ENCODE measurements around the gene THSD4. TPM values are rescaled to one million over a fixed set of nuclear protein-coding genes. Genes with fewer than 3 reads are reported as not detected.

The THSD4 gene
- total RNA-seq, 1 experiment from 2014 or later: 65.4 TPM

GRCh38 chr15:71425388-71425787 is 310.1 kb downstream of the THSD4 start:
- CTCF ChIA-PET: no interaction called here
- no peak for TF ChIP-seq REST (IDR thresholded peaks at IDR 0.05; ENCODE audit: insufficient read depth in 1 of 2, low read depth in 2 of 2, low read length in 1 of 2)
- TF ChIP-seq CTCF (IDR thresholded peaks at IDR 0.05): no peak
- no peak for TF ChIP-seq TCF7L2 (IDR thresholded peaks at IDR 0.05; ENCODE audit: low read depth, low read length)
- TF ChIP-seq POLR2AphosphoS5 (IDR thresholded peaks at IDR 0.05; ENCODE audit: low read depth, low read length): no peak
- TF ChIP-seq SIN3A (IDR thresholded peaks at IDR 0.05; ENCODE audit: borderline replicate concordance, insufficient read depth, low read depth, low read length): no peak
- Histone ChIP-seq H3K4me3 (ENCODE audit: low read depth in 2 of 2, low read length in 2 of 2) (no peak overlapping the region), H3K9me3 (ENCODE audit: control insufficient read depth, insufficient read depth, low read depth, low read length) (no peaks in the 10 kb centered on the region), H3K27ac (ENCODE audit: low read length) (no peak overlapping the region), H3K36me3 (ENCODE audit: control insufficient read depth, insufficient read depth, low read length) (no peaks in the 10 kb centered on the region), H3K27me3 (ENCODE audit: control insufficient read depth, insufficient read depth, low read length) (no peaks in the 10 kb centered on the region), H3K4me1 (ENCODE audit: control insufficient read depth, insufficient read depth, low read length) (no peaks in the 10 kb centered on the region)
- intact Hi-C loops (cut with micrococcal nuclease; ENCODE audit: unreplicated experiment) (no loop called here), in situ Hi-C loops (cut with HindIII; ENCODE audit: low pct_unique_long_range_greater_than_20kb, low sequenced_read_pairs) (no loop called here)
- BruUV-seq (replicated peaks): no TSS peak
- no peak for DNase-seq (ENCODE audit: low read depth, low spot score)
- ATAC-seq: no peak
- POLR2A ChIA-PET: no interaction called here

- no peak overlapping the region for H3K27ac ChIP-seq (ENCODE audit: low read length)
- no peaks in the 10 kb centered on the region for H3K4me1 ChIP-seq (ENCODE audit: control insufficient read depth, insufficient read depth, low read length)
- no peaks in the 10 kb centered on the region for H3K36me3 ChIP-seq (ENCODE audit: control insufficient read depth, insufficient read depth, low read length)
- no peaks in the 10 kb centered on the region for H3K9me3 ChIP-seq (ENCODE audit: control insufficient read depth, insufficient read depth, low read depth, low read length)
- ChIA-PET POLR2A (no interaction called here), CTCF (no interaction called here)
- BruUV-seq (replicated peaks): no TSS peak
- no peak overlapping the region for H3K4me3 ChIP-seq (ENCODE audit: low read depth in 2 of 2, low read length in 2 of 2)
- TF ChIP-seq REST (IDR thresholded peaks at IDR 0.05; ENCODE audit: insufficient read depth in 1 of 2, low read depth in 2 of 2, low read length in 1 of 2): no peak
- no peak for TF ChIP-seq CTCF (IDR thresholded peaks at IDR 0.05)
- TF ChIP-seq TCF7L2 (IDR thresholded peaks at IDR 0.05; ENCODE audit: low read depth, low read length): no peak
- no peak for TF ChIP-seq SIN3A (IDR thresholded peaks at IDR 0.05; ENCODE audit: borderline replicate concordance, insufficient read depth, low read depth, low read length)
- no peak for TF ChIP-seq POLR2AphosphoS5 (IDR thresholded peaks at IDR 0.05; ENCODE audit: low read depth, low read length)
- intact Hi-C loops (cut with micrococcal nuclease; ENCODE audit: unreplicated experiment) (no loop called here), in situ Hi-C loops (cut with HindIII; ENCODE audit: low pct_unique_long_range_greater_than_20kb, low sequenced_read_pairs) (no loop called here)
- no peaks in the 10 kb centered on the region for H3K27me3 ChIP-seq (ENCODE audit: control insufficient read depth, insufficient read depth, low read length)
- ATAC-seq: no peak
- DNase-seq (ENCODE audit: low read depth, low spot score): no peak
These were observed 311.5 kb downstream of the THSD4 start for GRCh38 chr15:71426792-71427191.
